HTERT RPE-1 (cell line): Measurements from ENCODE around the gene RNF215.
"Not testable (repeated sequence)": the region's sequence is repeated elsewhere in the genome, so short reads cannot be mapped to it uniquely, and the experiment has no call there.

Experiments used
- in situ Hi-C: fragments of 300-500 bp; cut with MboI; formaldehyde crosslinking; loops from 4 replicates; pipeline ENCODE4 v1.14.3; 2020; ENCODE audit warnings: low sequenced_read_pairs

Gene RNF215

DNA sequence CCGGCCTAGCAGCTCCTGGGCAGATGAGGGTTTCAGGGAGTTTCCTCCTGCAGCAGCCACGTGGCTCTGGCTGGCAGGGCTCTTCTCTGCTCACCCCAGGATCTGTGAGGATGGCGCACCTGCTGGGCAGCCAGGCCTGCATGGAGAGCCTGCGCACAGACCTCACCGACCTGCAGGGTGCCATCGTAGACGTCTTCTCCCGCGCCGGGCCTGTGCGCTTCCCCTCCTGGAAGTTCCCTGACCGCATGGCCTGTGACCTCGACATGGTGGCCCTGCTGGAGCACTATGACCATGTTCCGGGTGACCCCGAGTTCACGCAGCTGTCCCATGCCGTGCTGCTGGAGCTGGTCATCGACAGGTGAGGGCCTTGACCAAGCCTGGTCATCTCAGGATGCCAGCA, 21.3 kb downstream of the RNF215 start:
- in situ Hi-C loops, result no loop called here

- in situ Hi-C loops, result no loop called here
Observed at GRCh38 chr22:30362651-30363281, 24.4 kb downstream of the RNF215 start.

- in situ Hi-C loops, result no loop called here
Observed at GRCh38 chr22:30361916-30362650, 25.1 kb downstream of the RNF215 start.

GRCh38 chr22:30358541-30358940, 28.7 kb downstream of the RNF215 start:
- in situ Hi-C loops, result no loop called here

- in situ Hi-C loops, result no loop called here
Observed at GRCh38 chr22:30357650-30358215, 29.5 kb downstream of the RNF215 start.

DNA sequence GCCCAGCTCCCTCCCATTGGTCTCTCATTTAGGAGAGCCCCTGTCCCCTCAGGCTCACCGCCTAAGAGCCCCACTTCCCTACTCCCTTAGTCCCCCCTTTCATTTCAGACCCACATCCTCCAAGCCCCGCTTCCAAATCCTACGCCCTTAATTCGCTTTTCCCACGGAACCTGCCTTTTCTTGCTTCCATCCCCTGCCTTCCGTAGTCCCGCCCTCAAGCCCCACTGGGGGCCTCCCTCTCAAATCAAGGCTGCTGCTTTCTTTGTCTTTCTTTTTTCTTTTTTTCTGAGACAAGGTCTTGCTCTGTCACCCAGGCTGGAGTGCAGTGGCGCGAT, 30.0 kb downstream of the RNF215 start:
- in situ Hi-C loops, result no loop called here

GRCh38 chr22:30356449-30357235, 30.6 kb downstream of the RNF215 start, which contains the start of the genes CCDC157 and SF3A1:
TSS of gene CCDC157 (plus strand) at chr22:30357007. CDS start at chr22:30366001, 8,994 bp downstream.
TSS of gene SF3A1 (minus strand) at chr22:30356894. CDS start at chr22:30356792, 102 bp downstream.
- in situ Hi-C loops, result no loop called here

DNA sequence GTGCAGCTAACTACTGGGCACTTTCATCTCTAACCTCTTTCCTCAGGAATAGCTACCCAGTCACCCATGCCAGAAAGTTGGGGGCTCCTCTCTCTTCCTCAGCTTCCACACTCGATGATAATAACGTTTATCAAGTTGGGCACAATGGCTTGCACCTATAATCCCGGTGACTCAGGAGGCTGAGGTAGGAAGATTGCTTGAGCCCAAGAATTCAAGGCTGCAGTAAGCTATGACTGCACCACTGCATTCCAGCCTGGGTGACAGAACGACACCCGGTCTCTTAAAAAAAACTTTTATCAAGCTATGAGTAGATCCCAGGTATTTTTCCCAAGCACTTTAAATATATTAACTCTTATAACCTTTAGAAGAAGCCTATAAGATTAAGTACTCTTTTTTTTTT, 32.6 kb downstream of the RNF215 start:
- in situ Hi-C loops, result no loop called here

DNA sequence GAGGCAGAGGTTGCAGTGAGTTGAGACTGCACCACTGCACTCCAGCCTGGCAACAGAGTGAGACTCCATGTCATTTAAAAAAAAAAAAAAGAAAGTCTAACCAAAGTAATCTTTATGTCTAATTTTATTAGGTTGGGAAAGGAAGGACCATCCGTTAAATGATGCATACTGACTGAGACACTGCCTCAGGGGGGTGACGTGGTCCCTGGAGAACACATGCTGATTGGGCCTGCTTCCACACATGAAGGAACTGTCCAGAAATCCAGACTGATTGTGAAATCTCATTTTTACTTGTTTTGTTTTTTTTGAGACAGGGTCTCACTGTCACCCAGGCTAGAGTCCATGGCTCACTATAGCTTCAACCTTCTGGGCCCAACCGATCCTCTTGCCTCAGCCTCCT, 36.0 kb downstream of the RNF215 start:
- in situ Hi-C loops, result no loop called here

DNA sequence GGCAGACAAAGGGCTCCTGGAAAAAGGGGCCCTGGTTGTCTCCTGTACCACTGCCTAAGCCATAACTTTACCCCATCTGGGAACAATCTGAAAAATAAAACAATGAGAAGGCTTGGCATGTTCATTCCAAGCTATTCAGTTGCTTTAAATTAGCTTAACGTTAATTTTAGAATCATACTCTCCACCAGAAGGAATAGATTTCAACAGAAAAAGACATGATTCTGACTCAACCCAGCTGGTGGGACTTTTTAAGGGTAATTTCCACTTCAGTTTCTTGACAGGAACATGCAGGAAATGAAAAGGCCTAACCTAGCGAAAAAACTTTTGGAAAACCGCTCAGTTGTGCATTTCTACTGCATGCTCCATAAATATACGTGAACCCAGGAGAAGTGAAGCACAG, 38.4 kb downstream of the RNF215 start:
- in situ Hi-C loops, result no loop called here

GRCh38 chr22:30348404-30348803, 38.8 kb downstream of the RNF215 start:
- in situ Hi-C loops, result no loop called here

- in situ Hi-C loops, result no loop called here
Observed at GRCh38 chr22:30347255-30347892, 39.8 kb downstream of the RNF215 start.

- in situ Hi-C loops, result no loop called here
Observed at GRCh38 chr22:30344447-30345200, 42.6 kb downstream of the RNF215 start.

- in situ Hi-C loops, result no loop called here
Observed at GRCh38 chr22:30340911-30341685, 46.1 kb downstream of the RNF215 start.

- in situ Hi-C loops, result no loop called here
Observed at GRCh38 chr22:30338802-30339201, 48.4 kb downstream of the RNF215 start.

- in situ Hi-C loops, result not testable (repeated sequence)
Observed at GRCh38 chr22:30338341-30338740, 48.9 kb downstream of the RNF215 start.

- in situ Hi-C loops, result no loop called here
Observed at GRCh38 chr22:30337461-30337778, 49.8 kb downstream of the RNF215 start.

DNA sequence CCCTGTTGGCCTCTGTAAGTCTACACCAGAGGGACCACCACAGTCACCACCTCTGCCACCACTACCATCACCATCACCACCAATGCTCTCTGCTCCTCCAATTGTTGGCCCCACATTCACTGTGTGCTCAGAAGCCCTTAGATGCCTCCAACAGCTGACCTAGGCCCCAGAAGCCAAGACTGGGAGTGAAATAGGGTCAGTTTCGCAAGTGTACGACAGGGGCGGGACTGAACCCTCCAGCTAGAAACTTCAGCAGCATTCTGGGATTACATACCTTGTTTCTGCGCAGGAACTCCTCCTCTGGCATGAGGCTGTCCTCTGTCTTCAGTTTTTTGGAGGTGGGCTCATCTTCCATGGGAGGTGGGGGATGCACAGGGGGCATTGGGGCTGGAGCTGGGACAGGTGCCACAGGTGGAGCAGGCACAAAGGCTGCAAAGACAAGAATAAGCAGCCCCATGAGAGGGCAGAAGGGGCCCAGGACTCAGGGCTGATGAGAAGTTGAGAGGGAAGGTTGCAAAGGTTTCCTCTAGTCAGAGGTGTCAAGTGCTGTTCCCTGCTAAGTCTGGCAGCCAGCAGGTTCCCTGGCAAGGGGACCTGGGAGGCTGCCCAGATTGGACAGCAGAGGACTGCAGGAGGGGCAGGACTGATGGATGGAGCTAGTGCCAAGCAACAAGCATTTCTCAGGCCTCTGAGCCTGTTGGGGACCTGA, 50.3 kb downstream of the RNF215 start:
- in situ Hi-C loops, result no loop called here

DNA sequence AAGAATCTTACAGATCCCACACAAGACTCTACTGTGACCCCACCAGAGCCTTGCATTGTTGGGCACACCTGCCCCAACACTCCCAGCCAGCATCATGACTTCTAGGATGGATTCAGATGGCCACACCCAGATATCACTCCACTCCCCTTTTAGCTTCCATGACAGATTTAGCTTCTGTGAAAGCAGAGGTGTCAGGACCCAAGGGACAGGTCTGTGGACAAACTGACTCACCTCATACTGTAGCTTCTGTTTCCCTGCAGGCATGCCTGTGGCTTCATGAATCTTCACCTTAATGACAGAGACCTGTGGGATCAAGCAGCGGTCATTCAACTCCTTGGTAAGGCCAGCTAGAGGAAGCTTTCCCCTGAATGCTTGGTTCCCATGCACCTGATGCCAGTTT, 52.0 kb downstream of the RNF215 start:
- in situ Hi-C loops, result no loop called here
